ENCODE results near the gene ZBTB8OS. TPM values are rescaled to one million over a fixed set of nuclear protein-coding genes. Genes with fewer than 3 reads are reported as not detected.

ZBTB8OS gene
- total RNA-seq, 2 donors from 2014 or later, result 12.5 to 22.7 TPM

DNA sequence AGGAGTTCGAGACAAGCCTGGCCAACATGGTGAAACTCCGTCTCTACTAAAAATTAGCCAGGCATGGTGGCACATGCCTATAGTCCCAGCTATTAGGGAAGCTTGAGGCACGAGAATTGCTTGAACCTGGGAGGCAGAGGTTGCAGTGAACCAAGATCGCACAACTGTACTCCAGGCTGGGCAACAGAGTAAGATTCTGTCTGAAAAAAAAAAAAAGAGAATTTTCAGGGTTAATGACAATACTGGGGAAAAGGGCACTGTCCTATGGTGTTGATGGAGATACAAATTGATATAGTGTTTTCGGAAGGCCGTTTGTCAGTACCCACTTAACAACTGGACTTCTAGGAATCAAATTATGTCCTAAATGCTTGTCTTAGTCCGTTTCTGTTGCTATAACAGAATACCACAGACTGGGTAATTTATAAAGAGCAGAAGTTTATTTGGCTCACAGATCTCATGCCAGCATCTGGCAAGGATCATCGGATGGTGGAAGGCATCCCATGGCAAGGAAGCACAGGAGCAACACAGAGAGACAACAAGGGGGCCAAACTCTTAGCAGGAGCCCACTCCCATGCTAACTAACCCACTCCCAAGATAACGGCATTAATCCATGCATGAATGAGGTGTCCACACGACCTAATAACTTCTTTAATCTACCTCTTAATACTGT, 69.9 kb downstream of the ZBTB8OS start:
- H3K27ac ChIP-seq, result no peak overlapping the region
- WGBS, 2 donors, result 79 to 86% methylated on average over 10 of the region's 10 CpGs
- no peaks in the 10 kb centered on the region for H3K36me3 ChIP-seq (replicated peaks in 1 of 2; ENCODE audit: insufficient read depth in 1 of 2, low read depth in 2 of 2)
- DNase-seq (no peak), ATAC-seq (no peak)
- intact Hi-C loops (cut with DNase I), result no loop called here
- H3K9me3 ChIP-seq, result no peaks in the 10 kb centered on the region
- no peaks in the 10 kb centered on the region for H3K27me3 ChIP-seq
- no peak for TF ChIP-seq POLR2A (IDR thresholded peaks at IDR 0.05)
- TF ChIP-seq, protein P1, sequence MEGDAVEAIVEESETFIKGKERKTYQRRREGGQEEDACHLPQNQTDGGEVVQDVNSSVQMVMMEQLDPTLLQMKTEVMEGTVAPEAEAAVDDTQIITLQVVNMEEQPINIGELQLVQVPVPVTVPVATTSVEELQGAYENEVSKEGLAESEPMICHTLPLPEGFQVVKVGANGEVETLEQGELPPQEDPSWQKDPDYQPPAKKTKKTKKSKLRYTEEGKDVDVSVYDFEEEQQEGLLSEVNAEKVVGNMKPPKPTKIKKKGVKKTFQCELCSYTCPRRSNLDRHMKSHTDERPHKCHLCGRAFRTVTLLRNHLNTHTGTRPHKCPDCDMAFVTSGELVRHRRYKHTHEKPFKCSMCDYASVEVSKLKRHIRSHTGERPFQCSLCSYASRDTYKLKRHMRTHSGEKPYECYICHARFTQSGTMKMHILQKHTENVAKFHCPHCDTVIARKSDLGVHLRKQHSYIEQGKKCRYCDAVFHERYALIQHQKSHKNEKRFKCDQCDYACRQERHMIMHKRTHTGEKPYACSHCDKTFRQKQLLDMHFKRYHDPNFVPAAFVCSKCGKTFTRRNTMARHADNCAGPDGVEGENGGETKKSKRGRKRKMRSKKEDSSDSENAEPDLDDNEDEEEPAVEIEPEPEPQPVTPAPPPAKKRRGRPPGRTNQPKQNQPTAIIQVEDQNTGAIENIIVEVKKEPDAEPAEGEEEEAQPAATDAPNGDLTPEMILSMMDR (IDR thresholded peaks at IDR 0.05), result no peak
- H3K4me1 ChIP-seq, result no peaks in the 10 kb centered on the region
- no peak overlapping the region for H3K4me3 ChIP-seq

Small RNAs within 50 kb of the gene (small RNA-seq; reads per million reads assigned to genes)
- not detected for gene RF00019

Other genes starting within 250 kb of the ZBTB8OS start
- under 1 TPM in 1 of 2 donors, not detected in 1; 0.26 TPM for gene ZBTB8B, start 185.5 kb downstream of the ZBTB8OS start, total RNA-seq
- gene ZBTB8A, start 111.1 kb downstream of the ZBTB8OS start, total RNA-seq, result 1 to 10 TPM; 3.0 to 3.9 TPM
- 10 to 100 TPM; 40.2 to 63.8 TPM for gene RBBP4, start 658 bp upstream of the ZBTB8OS start, total RNA-seq
- 1 to 10 TPM; 2.3 to 4.9 TPM for gene SYNC, start 52.2 kb upstream of the ZBTB8OS start, total RNA-seq
- 10 to 100 TPM; 40.2 to 76.8 TPM for gene YARS1, start 166.8 kb upstream of the ZBTB8OS start, total RNA-seq
- gene S100PBP, start 167.1 kb upstream of the ZBTB8OS start, total RNA-seq, result 10 to 100 TPM; 15.6 to 27.0 TPM
- not detected for gene FNDC5, start 220.4 kb upstream of the ZBTB8OS start, total RNA-seq
- gene HPCA, start 235.9 kb upstream of the ZBTB8OS start, total RNA-seq, result not detected

All from body of pancreas (tissue), 4 donors.